Measurements from ENCODE around the gene THTPA.

- TF ChIP-seq CTCF (conservative IDR thresholded peaks at IDR 0.05), result no peak
- TF ChIP-seq EZH2 (IDR thresholded peaks at IDR 0.05; ENCODE audit: low read depth), result no peak
Measured at GRCh38 chr14:23600806-23601205, 44.7 kb downstream of the THTPA start.
